AG09309 (cell line): ENCODE results near the gene ADAMTS17.

ENCODE experiments used
- DNase-seq: peaks from one replicate; pipeline ENCODE4 v3.0.0-alpha.2; 2010; ENCODE audit warnings: low read depth
- H3K4me3 ChIP-seq: 2 replicates; pipeline ENCODE4 v1.5.1; 2011; ENCODE audit warnings: mild to moderate bottlenecking, low read depth, low read length, moderate library complexity; ENCODE audit not compliant: control insufficient read depth
- TF ChIP-seq, protein P1 (sequence below): IDR thresholded peaks from 2 replicates; pipeline ENCODE4 v1.5.1; 2011; ENCODE audit warnings: mild to moderate bottlenecking, low read depth, low read length, inconsistent platforms; ENCODE audit not compliant: insufficient read depth, control insufficient read depth; ENCODE audit errors: missing control alignments

Gene ADAMTS17

DNA sequence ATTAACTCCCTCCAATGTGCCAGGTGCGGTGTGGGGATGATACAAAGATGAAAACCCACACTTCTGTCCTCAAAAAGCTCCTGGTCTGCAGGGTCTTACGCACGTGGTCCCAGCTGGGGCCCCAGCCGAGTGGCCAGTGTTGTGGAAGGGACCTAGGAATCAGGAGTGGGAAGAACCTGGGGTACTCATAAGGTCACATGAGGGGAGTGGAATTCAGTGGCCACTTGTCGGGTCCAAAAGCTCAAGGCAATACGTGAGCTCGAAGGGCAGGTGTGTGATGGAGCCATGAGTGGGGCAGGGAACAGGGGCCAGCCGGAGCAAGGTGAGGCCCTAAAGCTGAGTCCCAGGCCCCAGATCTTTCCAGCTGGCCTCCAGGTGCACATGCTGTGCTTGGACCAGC lies 348.5 kb downstream of the ADAMTS17 start:
- no peak overlapping the region for H3K4me3 ChIP-seq
- no peak for DNase-seq
- TF ChIP-seq, protein P1, sequence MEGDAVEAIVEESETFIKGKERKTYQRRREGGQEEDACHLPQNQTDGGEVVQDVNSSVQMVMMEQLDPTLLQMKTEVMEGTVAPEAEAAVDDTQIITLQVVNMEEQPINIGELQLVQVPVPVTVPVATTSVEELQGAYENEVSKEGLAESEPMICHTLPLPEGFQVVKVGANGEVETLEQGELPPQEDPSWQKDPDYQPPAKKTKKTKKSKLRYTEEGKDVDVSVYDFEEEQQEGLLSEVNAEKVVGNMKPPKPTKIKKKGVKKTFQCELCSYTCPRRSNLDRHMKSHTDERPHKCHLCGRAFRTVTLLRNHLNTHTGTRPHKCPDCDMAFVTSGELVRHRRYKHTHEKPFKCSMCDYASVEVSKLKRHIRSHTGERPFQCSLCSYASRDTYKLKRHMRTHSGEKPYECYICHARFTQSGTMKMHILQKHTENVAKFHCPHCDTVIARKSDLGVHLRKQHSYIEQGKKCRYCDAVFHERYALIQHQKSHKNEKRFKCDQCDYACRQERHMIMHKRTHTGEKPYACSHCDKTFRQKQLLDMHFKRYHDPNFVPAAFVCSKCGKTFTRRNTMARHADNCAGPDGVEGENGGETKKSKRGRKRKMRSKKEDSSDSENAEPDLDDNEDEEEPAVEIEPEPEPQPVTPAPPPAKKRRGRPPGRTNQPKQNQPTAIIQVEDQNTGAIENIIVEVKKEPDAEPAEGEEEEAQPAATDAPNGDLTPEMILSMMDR = no peak

DNA sequence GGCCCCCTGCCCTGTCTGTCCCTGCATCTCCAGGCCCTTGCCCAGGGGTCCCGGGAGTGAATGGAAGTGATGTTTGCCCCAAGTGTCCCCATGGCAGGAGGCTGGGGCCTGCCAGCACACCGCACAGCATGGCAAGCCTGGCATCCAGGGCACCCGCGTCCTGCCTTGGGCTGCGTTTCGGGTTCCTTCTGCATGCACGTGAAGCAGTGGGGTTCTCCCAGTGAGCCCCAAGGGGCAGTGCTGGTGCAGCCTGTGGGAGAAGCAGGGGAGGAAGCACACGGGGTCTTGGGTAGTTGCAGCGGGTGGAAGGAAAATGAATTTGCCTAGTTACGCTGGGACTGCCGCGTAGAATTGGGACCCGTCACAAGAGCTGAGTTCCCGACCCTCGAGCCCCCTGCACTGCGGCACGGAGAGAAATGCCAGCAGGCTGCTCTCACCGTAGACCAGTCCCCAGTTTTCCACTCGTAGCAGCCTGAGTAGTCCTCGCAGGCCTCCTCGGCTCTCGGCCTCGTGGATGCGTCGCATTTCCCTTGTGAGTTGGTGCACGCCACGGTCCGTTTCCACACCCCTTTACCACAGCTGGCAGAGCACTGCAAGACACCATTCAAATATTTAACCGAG lies 349.1 kb downstream of the ADAMTS17 start:
- H3K4me3 ChIP-seq = no peak overlapping the region
- TF ChIP-seq, protein P1 = no peak

DNA sequence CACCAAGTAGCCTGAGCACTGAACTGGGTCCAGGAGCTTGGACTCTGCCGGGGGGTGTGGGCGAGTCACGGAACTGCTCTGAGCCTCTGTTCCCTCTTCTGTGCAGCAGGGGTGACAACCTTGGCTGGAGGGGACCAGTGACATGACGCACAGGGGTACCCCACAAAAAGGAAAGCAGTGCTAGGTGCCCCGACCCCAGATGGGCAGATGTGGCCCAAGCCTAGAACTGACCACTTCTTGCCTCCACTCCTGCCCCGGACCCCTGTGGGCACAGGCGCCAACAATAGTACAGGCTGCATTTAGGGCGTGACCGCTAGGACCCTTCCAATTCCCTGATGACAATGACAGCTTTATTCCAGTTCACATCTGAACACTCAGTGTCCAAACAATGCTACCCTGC lies 352.7 kb downstream of the ADAMTS17 start:
- TF ChIP-seq, protein P1 = no peak
- no peak for DNase-seq
- no peak overlapping the region for H3K4me3 ChIP-seq

More for the DNA sequence above, 349.1 kb downstream of the ADAMTS17 start:
- no peak for DNase-seq

DNA sequence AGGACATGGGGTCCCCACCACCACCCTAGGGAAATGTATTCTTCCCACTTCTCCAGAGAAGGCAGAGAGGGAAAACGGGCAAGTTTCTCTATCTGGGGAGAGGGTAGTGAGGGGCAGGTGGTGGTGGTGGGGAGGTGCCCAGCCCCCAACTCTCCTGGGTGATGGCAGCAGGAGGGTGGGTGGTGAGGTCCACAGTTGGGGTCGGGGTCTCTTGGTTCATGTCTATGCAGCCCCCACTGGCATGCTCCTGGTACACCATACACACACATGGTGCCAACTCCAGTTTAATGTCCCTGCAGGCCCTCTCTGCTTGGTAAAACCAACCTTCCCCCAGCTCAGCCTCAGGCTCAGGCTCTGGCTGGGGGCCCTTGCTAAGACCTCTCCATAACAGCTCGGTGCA lies 354.1 kb downstream of the ADAMTS17 start:
- DNase-seq = no peak
- TF ChIP-seq, protein P1 = no peak
- H3K4me3 ChIP-seq = no peak overlapping the region

DNA sequence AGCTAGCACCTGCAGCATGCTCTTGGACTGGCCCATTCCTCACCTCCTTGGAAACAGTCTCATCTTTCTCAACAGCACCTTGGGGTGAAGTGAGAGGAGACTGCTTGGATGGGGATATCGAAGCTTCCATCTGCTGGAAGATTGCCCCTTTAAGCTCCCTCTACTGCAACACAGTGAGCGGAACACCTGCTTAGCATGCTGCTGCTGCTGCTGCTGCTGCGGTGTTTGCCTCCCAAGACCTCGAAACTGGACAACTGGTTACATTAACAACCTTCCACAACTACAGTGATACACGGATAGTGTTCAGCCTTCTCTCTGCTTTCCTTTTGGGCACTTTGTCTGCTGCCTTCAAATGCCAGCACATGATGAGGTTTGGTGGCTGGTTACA lies 354.7 kb downstream of the ADAMTS17 start:
- TF ChIP-seq, protein P1 = no peak
- DNase-seq = no peak

DNA sequence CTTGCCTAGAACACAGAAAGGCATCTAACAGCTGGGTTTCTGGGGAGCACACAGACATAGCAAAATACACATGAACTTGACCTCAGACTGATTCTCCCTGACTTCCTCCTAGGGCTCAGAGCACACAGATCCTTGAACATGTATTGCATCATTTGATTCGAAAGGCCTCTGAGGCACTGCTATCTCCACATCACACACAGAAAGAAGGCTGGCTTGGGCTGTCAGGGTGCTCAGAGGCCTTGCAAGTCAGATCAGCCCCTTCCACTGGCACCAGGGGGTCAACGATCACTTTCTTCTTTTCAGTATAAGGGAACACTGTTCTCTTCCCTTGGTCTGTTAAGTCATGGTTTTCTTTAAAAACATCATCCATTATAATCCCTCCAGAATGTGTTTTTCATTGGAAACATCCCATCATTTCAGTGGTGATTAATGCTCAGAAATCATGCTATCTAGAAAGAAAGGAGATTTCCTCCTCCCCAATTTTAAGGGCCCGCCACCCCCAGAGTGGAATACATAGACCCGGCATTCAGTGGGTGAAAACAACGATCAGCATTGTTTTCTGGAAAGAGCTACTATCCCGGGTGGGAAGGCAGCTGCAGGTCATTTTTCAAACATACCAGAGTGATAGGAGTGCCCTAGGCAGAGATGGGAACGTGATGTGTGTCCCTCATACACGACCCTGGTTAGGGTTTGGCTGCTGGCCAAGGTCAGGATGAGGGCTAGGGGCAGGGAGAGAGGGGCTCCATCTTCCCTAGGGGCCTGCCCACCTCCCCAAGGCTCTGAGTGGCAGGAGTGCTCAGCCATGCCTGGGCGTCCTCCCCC lies 355.3 kb downstream of the ADAMTS17 start:
- TF ChIP-seq, protein P1 = no peak
- H3K4me3 ChIP-seq = no peak overlapping the region
- DNase-seq = no peak

More for the DNA sequence above, 354.7 kb downstream of the ADAMTS17 start:
- no peak overlapping the region for H3K4me3 ChIP-seq
